Adrenal gland (tissue), 12 donors: ENCODE results near the gene ARHGEF7. TPM values are rescaled to one million over a fixed set of nuclear protein-coding genes. Genes with fewer than 3 reads are reported as not detected.

Experiments used
- DNase-seq, 7 donors: peaks; one replicate each; pipeline ENCODE4 v3.0.0-alpha.2; 2019 to 2020
- H3K27ac ChIP-seq, 5 donors: fragments of 200-600 bp; sonication (generic) in 4 of 5; 1 replicate in 3 of 5; 2 replicates in 2 of 5; pipeline versions ENCODE4 v1.5.1 to v1.8.0; 2016 to 2020; ENCODE audit warnings: mild to moderate bottlenecking in 1 of 5
- H3K27me3 ChIP-seq: fragments of 200-600 bp; 2 replicates; pipeline ENCODE4 v1.8.0; 2021
- H3K36me3 ChIP-seq, 2 donors: fragments of 200-600 bp; replicated peaks in 1 of 2; 1 replicate in 1 of 2; 2 replicates in 1 of 2; pipeline versions ENCODE4 v1.5.1 to v1.8.0; 2018 to 2022
- H3K4me1 ChIP-seq, 2 donors: fragments of 200-600 bp; replicated peaks in 1 of 2; 1 replicate in 1 of 2; 2 replicates in 1 of 2; pipeline versions ENCODE4 v1.5.1 to v1.8.0; 2018 to 2021
- H3K4me3 ChIP-seq, 4 donors: fragments of 200-600 bp; sonication (generic) in 3 of 4; one replicate each; pipeline ENCODE4 v1.5.1; 2016 to 2018
- H3K9me3 ChIP-seq, 3 donors: fragments of 200-600 bp; sonication (generic) in 1 of 3; replicated peaks in 1 of 3; 1 replicate in 2 of 3; 2 replicates in 1 of 3; pipeline versions ENCODE4 v1.5.1 to v1.8.0; 2016 to 2021
- POLR2A ChIP-seq, 2 donors: fragments of 450-650 bp; IDR thresholded peaks; one replicate each; pipeline ENCODE4 v1.6.1; 2017; ENCODE audit warnings: antibody characterized with exemption in 2 of 2, mild to moderate bottlenecking in 2 of 2, moderate library complexity in 1 of 2
- WGBS, 4 donors: extraction: QIAGEN DNeasy Blood & Tissue Kit in 2 of 4; methylation state at CpG; one replicate each; pipeline versions ENCODE4 v1.1.5 to v1.1.7; 2013 to 2017; 5-methylcytosine and 5-hydroxymethylcytosine counted together
- intact Hi-C, 2 donors: fragments of 100-400 bp; cut with DNase I; formaldehyde crosslinking; loops; one replicate each; pipeline versions ENCODE4 v1.14.1 to v1.15.0; 2022 to 2023
- polyA plus RNA-seq, 3 donors: library from polyadenylated mRNA; stranded (reverse); fragments of 200-250 nt in 2 of 3; fragments of 350-450 nt in 1 of 3; fragmentation: Illumina TruSeq in 1 of 3; extraction: RNeasy Lipid Tissue Mini Kit (QIAGEN cat#74804) in 1 of 3; gene quantifications; one replicate each; pipeline ENCODE4 v1.2.3, GENCODE V29; 2013 to 2014
- total RNA-seq, 9 donors: library from RNA; depleted of rRNA in 4 of 9; stranded (reverse); fragments of >200 nt in 4 of 9; fragments of 120-200 nt in 1 of 9; fragmentation: NEBNext Ultra II Directional in 1 of 9; extraction: Animal tissue kit (Norgen Biotek cat#: 25700) in 1 of 9; gene quantifications; one replicate each; pipeline versions ENCODE4 v1.1.0 to v1.2.4, GENCODE V29; 2013 to 2023
- TF ChIP-seq, protein P1 (sequence below), 6 experiments: fragments of 450-650 bp in 4 of 6; fragments of 200-600 bp in 2 of 6; sonication (generic) in 1 of 6; IDR thresholded peaks; 1 replicate in 5 of 6; 2 replicates in 1 of 6; pipeline versions ENCODE4 v1.5.1 to v1.8.0; 2016 to 2021; ENCODE audit warnings: antibody characterized with exemption in 6 of 6, mild to moderate bottlenecking in 2 of 6, moderate library complexity in 1 of 6
- donor health status: healthy with polysubstance abuse.
- donor health status: Bipolar disorder and iron deficiency.
- donor health status: DM: yes; HTN: yes; CAD: no.
- donor health status: DM: no; HTN: no; CAD: no.
- donor health status: DM: no; HTN: no; CAD: no.
- donor health status: DM: yes; HTN: yes; CAD: no.

The ARHGEF7 gene
- total and polyA plus RNA-seq, 12 donors: 25.3 to 69.3 (median 53.2) TPM

DNA sequence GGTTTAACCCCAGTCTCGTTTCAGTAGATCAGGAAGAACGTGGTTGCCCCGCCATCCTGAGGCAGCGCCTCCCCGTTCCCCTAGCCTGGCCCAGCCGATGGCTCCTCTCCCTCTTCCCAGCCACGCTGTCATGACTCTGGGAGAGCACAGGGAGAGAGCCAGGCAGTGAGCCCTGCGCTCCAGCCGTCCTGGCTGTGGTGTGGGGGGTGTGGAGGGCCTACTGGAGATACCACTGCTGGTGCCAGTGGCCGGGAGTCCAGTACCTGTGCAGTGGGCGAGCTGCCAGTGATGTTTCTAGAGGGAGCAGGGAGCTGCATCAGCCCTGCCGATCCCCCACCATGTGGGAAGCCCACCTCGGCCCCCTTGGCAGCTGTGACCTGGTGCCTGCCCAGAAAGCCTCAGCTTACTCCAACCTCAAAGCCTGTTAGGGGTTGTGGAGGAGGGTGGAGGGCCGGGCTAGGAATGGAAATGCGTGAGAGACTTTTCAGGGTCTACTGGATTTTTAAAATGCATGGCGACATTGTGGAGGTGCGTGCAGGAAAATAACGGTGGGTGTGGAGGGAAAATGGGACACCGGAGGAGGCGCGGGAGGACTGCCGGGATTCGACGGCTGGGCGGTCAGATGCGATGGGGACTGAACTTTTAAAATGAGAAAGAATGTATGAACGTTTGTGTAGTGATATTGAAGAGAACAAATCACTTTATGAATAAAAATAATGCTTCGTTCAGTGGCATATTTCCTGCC lies 210.2 kb downstream of the ARHGEF7 start:
- no peaks in the 10 kb centered on the region for H3K4me1 ChIP-seq
- 80 to 90% (median 83%) methylated on average over 16 to 28 of the region's 28 CpGs for WGBS, 4 donors
- no peaks in the 10 kb centered on the region for H3K27me3 ChIP-seq
- no peak for DNase-seq
- no peak overlapping the region for H3K4me3 ChIP-seq
- H3K27ac ChIP-seq: no peak overlapping the region
- H3K9me3 ChIP-seq: no peaks in the 10 kb centered on the region
- TF ChIP-seq, protein P1, sequence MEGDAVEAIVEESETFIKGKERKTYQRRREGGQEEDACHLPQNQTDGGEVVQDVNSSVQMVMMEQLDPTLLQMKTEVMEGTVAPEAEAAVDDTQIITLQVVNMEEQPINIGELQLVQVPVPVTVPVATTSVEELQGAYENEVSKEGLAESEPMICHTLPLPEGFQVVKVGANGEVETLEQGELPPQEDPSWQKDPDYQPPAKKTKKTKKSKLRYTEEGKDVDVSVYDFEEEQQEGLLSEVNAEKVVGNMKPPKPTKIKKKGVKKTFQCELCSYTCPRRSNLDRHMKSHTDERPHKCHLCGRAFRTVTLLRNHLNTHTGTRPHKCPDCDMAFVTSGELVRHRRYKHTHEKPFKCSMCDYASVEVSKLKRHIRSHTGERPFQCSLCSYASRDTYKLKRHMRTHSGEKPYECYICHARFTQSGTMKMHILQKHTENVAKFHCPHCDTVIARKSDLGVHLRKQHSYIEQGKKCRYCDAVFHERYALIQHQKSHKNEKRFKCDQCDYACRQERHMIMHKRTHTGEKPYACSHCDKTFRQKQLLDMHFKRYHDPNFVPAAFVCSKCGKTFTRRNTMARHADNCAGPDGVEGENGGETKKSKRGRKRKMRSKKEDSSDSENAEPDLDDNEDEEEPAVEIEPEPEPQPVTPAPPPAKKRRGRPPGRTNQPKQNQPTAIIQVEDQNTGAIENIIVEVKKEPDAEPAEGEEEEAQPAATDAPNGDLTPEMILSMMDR (IDR thresholded peaks at IDR 0.05): no peak
- no peaks in the 10 kb centered on the region for H3K36me3 ChIP-seq
- intact Hi-C loops: no loop called here

GRCh38 chr13:111325941-111326620 lies 211.0 kb downstream of the ARHGEF7 start:
- Histone ChIP-seq H3K4me3 (no peak overlapping the region), H3K27me3 (no peaks in the 10 kb centered on the region), H3K9me3 (no peaks in the 10 kb centered on the region), H3K4me1 (no peaks in the 10 kb centered on the region), H3K27ac (no peak overlapping the region), H3K36me3 (no peaks in the 10 kb centered on the region)
- no peak for DNase-seq
- WGBS, 4 donors: 79 to 91% (median 86%) methylated on average over 28 to 36 of the region's 37 CpGs
- TF ChIP-seq POLR2A (IDR thresholded peaks at IDR 0.05): no peak
- TF ChIP-seq, protein P1 (IDR thresholded peaks at IDR 0.05): no peak
- intact Hi-C loops: no loop called here

GRCh38 chr13:111326621-111326965 lies 211.5 kb downstream of the ARHGEF7 start:
- TF ChIP-seq POLR2A (IDR thresholded peaks at IDR 0.05): no peak
- TF ChIP-seq, protein P1 (IDR thresholded peaks at IDR 0.05): no peak
- intact Hi-C loops: no loop called here
- Histone ChIP-seq H3K4me3 (no peak overlapping the region), H3K27ac (no peak overlapping the region), H3K36me3 (no peaks in the 10 kb centered on the region), H3K27me3 (no peaks in the 10 kb centered on the region), H3K9me3 (no peaks in the 10 kb centered on the region), H3K4me1 (no peaks in the 10 kb centered on the region)
- DNase-seq: no peak
- WGBS, 4 donors: 87 to 92% (median 89%) methylated on average over 12 to 15 of the region's 15 CpGs

DNA sequence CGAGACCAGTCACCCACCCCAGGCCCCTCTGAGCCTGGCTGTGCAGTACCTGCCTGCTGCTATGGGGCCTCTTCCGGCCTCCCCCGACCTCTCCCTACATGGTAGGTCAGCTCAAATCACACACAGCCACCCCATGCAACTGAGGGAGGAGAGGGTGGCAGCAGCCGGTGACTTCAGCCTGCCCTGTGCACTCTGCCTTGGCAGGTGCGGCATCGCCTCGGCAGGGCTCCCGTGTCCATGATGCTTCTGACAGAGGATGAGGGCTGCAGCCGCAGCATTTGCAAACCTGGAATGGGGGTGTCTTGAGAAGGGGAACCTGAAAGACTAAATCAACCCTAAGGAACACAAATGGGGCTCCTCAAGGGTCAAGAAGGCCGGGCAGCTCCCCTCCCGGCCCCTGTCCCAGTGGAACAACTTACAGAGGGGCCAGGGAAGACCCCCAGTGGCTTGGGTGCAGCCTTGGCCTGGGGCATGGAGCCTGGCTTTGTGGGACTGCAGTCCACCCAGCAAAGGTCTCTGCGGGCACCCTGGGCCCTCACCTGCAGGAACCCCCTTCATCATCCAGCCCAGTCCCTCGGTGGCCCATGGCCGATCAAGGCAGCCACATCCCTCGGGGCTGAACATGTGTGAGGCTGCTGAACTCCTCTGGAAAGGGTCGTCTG lies 212.0 kb downstream of the ARHGEF7 start:
- 83 to 89% (median 87%) methylated on average over 10 to 16 of the region's 16 CpGs for WGBS, 4 donors
- intact Hi-C loops: no loop called here
- H3K9me3 ChIP-seq: no peaks in the 10 kb centered on the region

More for the DNA sequence above, 212.0 kb downstream of the ARHGEF7 start:
- no peak for DNase-seq
- Histone ChIP-seq H3K27me3 (no peaks in the 10 kb centered on the region), H3K4me1 (no peaks in the 10 kb centered on the region), H3K4me3 (no peak overlapping the region), H3K27ac (no peak overlapping the region), H3K36me3 (no peaks in the 10 kb centered on the region)
- no peak for TF ChIP-seq POLR2A (IDR thresholded peaks at IDR 0.05)
- TF ChIP-seq, protein P1 (IDR thresholded peaks at IDR 0.05): no peak
